ENCODE data around the gene CISD3.

CISD3 gene

DNA sequence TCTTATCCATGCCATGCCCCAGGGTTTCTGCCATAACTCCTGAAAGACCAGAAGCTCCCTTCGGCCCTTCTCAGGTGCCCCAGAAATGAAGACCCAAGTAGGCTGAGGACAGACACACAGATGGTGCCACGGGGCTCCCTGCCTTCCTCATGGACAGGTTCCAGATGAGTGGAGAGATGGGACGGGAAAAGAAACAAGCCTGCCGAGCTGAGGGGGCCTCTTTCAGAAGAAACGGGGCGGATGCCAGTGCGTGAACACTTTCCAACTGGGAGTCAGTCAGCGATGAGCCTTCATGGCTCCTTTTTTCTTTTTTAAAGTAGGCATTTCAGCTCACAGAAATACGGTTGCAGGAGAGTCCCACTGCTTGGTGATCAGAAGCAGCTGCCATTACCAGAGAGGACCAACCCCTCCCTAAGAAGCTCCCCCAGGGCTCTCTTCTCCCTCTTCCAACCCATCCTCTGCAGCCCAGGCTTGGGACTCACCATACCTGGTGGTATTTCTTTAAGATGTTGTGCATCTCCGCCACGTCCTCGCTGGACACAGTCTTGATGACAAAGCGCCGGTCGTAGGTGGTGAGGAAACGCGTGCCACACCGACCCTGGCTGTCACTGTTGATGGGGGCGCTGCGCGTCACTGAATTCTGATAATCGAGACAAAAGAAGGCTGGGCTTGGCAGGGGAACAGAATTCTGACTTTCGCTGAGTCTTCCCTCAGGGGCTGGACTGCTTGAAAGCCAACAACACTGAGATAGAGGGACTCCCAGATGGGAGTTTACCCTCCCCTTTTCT, 50.0 kb downstream of the CISD3 start:
- H3K4me3 ChIP-seq (ENCODE audit: low read depth, low read length), result no peak overlapping the region
- H3K27ac ChIP-seq, result no peak overlapping the region
- TF ChIP-seq, protein P1, sequence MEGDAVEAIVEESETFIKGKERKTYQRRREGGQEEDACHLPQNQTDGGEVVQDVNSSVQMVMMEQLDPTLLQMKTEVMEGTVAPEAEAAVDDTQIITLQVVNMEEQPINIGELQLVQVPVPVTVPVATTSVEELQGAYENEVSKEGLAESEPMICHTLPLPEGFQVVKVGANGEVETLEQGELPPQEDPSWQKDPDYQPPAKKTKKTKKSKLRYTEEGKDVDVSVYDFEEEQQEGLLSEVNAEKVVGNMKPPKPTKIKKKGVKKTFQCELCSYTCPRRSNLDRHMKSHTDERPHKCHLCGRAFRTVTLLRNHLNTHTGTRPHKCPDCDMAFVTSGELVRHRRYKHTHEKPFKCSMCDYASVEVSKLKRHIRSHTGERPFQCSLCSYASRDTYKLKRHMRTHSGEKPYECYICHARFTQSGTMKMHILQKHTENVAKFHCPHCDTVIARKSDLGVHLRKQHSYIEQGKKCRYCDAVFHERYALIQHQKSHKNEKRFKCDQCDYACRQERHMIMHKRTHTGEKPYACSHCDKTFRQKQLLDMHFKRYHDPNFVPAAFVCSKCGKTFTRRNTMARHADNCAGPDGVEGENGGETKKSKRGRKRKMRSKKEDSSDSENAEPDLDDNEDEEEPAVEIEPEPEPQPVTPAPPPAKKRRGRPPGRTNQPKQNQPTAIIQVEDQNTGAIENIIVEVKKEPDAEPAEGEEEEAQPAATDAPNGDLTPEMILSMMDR (IDR thresholded peaks at IDR 0.05; ENCODE audit: low read depth, low read length), result no peak
- DNase-seq, result no peak
- no peaks in the 10 kb centered on the region for H3K27me3 ChIP-seq (ENCODE audit: insufficient read depth, low read depth, severe bottlenecking)
- no peaks in the 10 kb centered on the region for H3K9me3 ChIP-seq (ENCODE audit: severe bottlenecking)
- H3K36me3 ChIP-seq, result peaks cover 88% of the 10 kb centered on the region

DNA sequence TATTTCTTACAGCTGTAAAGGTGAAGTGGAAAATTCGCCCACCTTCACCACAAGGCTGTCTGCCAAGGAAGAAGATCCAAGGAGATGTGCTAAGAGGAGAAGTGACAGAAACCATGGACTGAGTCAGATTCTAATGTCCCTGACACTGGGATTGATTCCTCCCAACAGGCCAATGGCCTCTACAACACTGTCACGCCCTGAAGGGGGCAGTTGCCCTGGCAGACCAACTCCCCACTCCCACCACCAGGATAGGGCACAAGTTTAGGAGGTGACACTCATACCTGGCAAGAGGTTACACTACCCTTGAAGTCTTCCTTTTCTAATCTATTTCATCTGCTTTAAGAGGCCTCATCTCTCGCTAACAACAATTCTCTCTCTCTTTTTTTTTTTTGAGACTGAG, 53.1 kb downstream of the CISD3 start:
- Histone ChIP-seq H3K9me3 (ENCODE audit: severe bottlenecking) (no peaks in the 10 kb centered on the region), H3K27me3 (ENCODE audit: insufficient read depth, low read depth, severe bottlenecking) (no peaks in the 10 kb centered on the region), H3K36me3 (peaks cover 74% of the 10 kb centered on the region), H3K4me3 (ENCODE audit: low read depth, low read length) (no peak overlapping the region), H3K27ac (no peak overlapping the region)
- TF ChIP-seq, protein P1 (IDR thresholded peaks at IDR 0.05; ENCODE audit: low read depth, low read length), result no peak
- no peak for DNase-seq

Data from WERI-Rb-1 (cell line).